ENCODE results near the gene DBF4B.

DBF4B gene

DNA sequence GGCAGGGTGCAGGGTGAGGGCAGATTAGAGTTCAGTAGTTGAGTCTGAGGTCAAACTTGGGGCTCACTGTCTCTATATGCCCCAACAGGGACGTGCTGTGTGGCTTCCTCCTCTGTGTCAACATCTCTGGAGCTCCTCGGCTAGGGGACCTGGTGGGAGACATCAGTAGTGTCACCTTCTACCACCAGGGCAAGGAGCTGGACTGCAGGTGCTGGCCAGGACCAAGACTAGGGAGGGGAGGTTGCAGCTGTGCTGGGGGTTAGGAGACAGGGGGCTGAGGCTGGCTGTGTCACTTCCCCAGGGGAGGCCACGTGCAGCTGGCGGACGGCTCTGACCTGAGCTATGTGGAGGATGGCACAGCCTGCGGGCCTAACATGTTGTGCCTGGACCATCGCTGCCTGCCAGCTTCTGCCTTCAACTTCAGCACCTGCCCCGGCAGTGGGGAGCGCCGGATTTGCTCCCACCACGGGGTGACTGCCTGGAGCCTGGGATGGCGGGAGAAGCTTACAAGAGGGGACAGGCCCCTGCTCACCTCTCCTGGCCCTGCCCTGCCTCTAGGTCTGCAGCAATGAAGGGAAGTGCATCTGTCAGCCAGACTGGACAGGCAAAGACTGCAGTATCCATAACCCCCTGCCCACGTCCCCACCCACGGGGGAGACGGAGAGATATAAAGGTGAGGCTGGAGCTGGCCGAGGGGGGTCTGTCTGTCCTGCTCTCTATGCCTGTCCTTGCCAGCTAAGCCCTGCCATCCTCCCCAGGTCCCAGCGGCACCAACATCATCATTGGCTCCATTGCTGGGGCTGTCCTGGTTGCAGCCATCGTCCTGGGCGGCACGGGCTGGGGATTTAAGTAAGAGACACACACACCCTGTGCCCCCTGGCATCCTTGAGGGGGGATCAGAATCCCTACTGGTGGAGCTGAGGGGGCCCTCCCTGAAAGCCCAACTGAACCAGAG lies 69.2 kb downstream of the DBF4B start:
- no peak for DNase-seq (ENCODE audit: low read depth)

DNA sequence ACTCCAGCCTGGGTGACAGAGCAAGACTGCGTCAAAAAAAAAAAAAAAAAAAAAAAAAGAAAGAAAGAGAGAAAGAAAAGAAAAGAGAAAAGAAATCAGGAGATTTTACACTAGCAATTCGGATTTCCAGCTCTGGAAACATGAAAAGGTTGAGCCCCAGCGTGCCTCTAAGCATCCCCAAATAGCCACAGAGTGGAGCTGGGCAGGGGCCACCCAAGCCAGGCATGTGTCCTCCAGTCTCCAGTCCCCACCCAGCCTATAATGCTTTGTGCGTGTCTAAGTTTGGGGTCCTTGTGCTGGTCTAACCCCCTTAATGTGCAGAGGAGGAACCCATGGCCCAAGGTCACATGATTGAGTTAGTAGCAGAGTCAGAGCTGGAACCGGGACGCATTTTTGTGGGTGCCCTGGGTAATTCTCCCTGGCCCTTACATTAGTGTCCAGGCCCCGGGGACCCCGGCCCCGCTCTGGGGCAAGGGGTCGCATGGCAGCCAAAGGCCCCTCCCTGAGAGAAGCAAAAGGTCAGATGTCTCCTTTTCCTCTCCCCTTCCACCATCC lies 70.3 kb downstream of the DBF4B start:
- DNase-seq (ENCODE audit: low read depth), result no peak

DNA sequence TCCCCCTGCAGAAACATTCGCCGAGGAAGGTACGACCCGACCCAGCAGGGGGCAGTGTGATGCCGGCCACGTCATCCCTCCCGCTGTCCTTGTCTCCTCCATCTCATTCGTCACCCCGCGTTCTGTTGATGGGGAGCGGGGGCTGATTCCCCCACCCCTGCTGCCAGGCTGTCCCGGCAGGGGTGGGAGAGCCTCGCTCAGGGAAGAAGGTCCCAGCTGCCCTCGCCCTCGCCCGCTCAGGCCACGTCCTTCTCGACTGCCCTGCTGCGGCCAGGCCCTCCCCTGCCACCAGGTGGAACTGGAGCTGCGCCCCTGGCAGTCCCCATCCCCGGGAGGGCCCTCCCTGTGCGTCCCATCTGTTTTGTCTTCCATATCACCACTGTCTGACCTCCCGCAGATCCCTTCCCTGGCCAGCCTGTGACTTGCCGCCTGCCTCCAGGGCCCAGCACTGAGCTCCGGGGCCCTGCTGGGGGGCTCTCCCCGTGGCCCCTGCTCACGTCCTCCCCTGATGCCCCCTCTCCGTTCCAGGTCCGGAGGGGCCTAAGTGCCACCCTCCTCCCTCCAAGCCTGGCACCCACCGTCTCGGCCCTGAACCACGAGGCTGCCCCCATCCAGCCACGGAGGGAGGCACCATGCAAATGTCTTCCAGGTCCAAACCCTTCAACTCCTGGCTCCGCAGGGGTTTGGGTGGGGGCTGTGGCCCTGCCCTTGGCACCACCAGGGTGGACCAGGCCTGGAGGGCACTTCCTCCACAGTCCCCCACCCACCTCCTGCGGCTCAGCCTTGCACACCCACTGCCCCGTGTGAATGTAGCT lies 71.0 kb downstream of the DBF4B start:
- peak; percentile 83 for DNase-seq (ENCODE audit: low read depth)

DNA sequence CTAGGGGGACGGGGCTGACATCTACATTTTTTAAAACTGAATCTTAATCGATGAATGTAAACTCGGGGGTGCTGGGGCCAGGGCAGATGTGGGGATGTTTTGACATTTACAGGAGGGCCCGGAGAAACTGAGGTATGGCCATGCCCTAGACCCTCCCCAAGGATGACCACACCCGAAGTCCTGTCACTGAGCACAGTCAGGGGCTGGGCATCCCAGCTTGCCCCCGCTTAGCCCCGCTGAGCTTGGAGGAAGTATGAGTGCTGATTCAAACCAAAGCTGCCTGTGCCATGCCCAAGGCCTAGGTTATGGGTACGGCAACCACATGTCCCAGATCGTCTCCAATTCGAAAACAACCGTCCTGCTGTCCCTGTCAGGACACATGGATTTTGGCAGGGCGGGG lies 71.7 kb downstream of the DBF4B start:
- DNase-seq (ENCODE audit: low read depth), result no peak

DNA sequence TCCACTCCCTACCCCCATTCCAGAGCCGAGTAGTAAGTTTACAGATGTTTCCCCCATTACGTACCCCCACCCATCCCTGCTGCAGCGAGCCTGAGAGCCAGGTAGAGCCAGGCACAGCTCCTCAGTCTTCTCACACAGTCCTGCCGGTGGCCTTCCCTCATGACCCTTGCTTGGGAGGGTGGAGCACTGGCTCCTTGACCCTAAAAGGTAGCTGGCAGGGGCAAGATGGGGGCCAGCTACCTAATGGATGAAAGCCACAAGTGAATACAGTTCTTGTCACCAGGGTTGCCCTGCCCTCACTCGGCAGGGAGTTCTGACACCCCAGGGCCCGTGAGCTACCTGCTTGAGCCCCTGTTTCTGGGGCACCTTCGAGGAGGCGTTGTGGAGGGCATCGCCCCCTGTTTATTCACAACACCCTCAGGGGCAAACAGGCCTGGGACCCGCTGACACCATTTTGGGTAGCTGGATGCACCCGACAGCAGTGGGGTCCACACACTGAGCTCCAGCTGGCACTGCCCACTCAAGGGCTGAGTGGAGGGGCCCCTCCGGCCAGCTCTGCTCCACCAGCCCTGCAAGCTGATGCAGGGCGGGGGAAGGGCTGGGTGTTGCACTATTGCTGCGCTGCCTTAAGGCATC lies 72.5 kb downstream of the DBF4B start:
- no peak for DNase-seq (ENCODE audit: low read depth)

DNA sequence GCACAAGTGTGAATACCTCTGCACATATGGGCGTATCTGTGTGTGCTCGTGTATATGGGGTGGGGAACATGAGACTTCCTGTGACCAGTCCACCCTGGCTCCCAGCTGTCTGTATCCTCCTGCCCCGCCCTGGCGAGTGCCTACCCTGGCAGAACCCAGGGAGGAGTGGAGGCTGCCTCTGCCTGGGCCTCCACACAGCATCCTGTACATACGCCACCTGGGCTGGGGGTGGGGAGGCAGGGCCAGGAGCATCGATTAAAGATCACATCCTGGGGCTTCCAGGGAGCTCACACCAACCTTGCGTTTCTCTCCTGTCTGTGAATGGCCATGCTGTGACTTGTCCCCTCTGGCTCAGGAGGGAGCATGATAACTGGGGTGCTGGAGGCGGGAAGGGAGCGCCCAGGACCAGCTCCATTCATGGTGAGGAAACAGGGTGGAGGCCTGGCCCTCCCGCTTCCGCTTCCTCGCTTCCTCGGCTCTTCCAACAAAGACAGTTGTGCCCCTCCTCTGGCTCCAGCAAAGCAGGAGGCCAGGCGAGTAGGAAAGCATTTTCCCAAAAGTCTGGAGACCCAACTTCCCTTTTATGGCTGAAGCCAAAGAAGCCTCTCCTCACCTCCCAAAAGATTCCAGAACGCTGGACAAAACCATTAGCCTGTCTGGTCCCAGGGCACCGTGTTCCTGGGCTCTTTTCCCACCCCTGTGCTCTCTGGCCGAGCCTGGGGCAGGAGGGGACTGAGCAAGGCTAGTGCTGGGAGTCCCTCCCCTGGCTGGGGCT lies 73.3 kb downstream of the DBF4B start:
- no peak for DNase-seq (ENCODE audit: low read depth)

DNA sequence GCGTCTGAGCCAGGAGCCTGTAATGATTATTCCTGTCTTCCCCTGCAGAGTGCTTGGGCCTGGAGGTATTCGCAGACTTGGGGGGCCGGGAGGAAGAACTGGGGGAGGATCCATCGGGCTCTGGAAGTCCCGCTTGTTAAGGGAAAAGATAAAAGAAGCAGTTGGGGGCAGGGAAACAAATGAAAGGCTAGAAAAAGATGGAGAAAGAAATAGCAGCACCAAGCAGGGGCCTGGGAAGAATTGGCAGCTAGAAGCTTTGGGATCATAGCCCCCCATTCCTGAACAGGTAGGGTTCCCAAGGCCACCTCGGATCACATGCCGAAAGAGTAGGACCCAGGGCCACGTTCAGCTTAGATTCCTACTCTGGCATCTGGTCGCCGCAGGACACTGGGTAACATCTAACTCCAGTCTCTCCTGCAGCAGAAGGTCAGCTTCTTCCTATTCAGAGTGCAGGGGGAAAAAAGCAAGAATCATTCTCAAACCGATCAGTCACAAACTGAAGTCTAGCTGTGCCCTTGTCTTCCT lies 73.9 kb downstream of the DBF4B start:
- no peak for DNase-seq (ENCODE audit: low read depth)

DNA sequence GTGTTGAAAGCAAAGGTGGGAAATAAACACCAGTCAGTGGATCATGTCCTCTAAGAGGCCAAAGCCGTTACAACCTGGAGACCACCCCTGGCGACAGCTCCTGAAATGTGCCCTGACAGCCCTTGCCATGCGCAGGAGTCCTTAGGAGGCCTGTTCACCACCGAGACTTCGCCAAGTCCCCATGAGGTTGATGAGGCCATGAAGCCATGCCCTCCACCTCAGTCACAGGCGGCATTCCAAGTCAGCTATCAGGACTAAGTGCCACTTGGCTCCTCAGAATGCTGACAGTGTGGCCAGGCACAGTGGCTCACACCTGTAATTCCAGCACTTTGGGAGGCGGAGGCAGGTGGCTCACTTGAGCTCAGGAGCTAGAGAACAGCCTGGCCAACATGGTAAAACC lies 77.5 kb downstream of the DBF4B start:
- DNase-seq (ENCODE audit: low read depth), result no peak

DNA sequence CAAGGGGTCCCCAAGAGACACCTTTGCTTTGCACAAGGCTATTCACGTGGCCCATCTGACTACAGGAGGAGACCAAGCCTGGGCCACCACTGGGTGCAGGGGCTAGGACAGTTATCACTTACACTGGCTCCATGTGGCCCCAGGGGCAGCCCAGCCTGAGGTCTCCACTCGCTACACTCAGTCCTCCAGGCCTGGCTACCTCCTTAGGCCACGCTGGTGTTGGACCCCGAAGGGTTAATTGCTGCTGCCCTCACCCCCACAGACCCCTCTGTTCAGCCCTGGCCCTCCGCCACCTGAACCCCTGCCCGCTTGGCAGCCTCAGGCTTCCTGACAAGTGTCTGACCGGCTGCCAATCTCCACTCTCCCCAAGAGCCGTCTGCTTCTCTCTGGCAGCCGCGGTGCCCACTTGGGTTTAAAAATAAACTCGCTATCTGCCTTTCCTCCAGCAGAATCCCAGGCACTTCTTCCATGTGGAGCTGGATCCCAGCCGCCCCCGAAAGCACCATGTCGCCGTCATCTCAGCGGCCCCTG lies 78.2 kb downstream of the DBF4B start:
- no peak for DNase-seq (ENCODE audit: low read depth)

DNA sequence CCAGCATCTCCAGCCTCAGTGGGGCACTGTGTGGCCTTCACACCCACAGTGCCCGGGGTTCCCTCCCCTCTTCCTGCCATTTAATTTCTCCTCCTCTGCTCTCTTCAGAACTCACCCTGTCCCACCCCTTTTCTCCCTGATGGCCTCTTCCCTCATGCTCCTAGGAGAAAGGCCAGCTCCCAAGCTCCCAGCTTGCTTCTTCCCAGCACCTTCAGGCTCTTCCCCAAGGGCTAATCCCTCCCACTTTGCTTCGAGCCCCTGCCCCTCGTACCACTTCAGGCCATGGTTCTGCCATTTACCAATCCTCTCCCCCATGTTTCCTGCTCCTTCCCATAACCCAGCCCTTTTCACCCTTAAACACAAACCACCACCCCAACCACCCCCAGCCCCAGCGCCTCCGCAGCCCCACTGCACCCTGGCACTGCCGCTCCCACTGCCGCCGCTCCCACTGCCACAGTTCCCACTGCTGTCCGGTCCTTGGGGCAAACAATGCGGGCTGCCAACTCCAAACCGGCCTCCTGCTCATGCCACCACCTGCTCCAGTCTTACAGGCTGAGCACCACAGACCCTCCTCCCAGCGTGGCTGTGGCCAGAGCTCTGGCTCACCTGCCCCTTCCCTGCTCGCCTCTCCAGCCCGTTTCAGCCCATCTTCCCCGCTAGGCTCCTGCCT lies 78.9 kb downstream of the DBF4B start:
- no peak for DNase-seq (ENCODE audit: low read depth)

DNA sequence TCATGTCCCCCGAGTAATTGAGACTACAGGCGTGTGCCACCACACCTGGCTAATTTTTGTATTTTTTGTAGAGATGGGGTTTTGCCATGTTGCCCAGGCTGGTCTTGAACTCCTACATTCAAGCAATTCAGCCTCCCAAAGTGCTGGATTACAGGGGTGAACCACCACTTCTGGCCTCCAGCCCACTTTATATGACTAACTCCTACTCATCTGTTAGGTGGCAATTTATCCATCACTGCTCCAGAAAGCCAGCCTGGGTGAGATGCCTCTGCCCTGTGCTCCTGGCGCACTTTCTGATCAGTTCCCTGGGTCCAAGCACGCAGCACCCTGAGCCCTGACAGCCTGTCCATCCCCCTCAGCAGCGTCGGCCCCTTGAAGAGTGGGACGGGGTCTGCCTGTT lies 79.7 kb downstream of the DBF4B start:
- peak; percentile 30 for DNase-seq (ENCODE audit: low read depth)

DNA sequence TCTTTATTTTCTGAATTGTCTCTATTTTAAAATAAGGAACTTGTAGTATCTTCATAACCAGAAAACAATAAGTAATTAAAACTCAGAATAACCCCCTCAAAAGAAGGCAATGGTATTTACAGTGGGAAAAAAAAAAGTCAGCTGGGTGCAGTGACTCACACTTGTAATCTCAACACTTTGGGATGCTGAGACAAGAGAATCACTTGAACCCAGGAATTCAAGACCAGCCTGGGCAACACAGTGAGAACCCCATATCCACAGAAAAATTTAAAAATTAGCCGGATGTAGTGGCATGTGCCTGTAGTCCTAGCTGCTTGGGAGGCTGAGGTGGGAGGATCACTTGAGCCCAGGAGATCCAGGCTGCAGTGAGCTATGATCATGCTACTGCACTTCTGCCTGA lies 83.8 kb downstream of the DBF4B start:
- DNase-seq (ENCODE audit: low read depth), result peak; percentile 78

DNA sequence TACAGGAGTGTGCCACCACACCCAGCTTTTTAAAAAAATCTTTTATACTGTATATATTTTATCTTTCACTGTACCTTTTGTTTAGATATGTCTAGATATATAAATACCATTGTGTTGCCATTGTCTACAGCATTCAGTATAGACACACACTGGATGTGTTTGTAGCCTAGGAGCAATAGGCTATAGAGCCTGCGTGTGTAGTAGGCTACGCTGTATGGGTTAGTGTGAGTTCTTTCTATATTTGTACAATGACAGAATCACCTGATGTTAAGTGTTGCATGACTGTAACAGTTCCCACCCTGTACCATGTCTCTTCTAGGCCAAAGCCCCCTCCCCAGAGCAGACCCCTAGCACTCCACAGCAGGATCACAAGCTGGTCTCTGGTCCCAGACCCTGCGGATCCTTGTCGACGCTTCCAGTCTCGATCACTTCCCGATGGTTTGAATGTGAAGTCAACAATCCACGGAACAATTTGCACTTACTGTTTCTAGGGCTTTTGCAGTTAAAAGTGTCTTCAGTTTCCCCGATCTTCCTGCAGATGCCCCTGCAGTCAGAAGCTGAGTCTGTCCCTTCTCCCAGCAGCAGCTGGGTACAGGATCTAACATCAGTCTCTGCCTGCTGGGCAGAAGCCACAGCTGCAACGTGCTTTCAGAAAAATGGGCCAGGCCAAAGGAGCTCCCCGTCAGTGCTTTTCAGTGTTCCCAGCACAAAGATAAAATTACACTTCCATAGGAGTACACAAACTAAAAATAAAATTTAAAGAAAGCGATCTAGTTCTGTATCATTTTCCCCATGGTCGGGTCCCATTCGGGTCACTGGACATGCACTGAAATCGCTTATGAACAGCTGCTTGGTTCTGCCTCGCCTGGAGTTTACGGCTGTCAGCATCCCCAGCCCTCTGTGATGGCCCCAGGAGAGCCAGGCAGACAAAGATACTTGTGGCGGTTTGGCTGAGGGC lies 85.7 kb downstream of the DBF4B start:
- no peak for DNase-seq (ENCODE audit: low read depth)

DNA sequence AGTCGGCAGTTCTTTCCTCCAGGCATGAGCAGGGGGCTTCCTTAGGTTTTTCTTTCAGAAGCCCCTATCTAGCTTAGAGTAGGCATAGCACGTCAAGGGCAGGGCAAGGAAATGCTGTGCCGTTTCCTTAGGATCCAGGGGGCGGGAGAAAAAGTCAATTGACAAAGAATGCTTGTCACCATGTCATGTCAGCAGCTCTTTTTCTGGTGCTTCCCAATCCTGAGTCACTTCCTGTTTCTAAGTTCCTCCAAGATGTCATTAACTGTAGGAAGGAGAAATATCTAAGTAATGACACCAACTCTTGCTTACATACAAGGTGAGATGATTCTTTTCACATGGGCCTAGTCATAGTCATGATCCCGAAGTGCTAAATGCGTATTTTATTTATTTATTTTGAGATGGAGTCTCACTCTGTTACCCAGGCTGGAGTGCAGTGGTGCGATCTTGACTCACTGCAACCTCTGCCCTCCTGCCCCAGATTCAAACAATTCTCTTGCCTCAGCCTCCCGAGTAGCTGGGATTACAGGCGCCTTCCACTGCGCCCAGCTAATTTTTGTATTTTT lies 86.5 kb downstream of the DBF4B start:
- DNase-seq (ENCODE audit: low read depth), result peak; percentile 97

DNA sequence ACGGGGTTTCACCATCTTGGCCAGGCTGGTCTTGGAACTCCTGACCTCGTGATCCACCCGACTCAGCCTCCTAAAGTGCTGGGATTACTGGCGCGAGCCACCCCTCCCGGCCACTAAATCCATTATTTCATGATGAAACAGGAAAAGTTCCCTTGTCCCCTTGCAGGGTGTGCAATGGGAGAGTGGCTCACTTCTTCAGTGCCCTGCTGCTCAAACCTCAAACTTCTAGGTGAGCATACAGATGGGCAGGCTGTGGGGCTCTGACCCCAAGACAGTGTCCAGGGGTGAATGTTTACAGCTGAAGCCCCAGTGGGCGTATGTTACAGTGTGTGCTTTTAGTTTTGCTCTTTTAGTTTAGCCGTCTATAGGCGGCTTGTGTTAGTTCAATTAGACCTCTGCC lies 87.0 kb downstream of the DBF4B start:
- DNase-seq (ENCODE audit: low read depth), result no peak

DNA sequence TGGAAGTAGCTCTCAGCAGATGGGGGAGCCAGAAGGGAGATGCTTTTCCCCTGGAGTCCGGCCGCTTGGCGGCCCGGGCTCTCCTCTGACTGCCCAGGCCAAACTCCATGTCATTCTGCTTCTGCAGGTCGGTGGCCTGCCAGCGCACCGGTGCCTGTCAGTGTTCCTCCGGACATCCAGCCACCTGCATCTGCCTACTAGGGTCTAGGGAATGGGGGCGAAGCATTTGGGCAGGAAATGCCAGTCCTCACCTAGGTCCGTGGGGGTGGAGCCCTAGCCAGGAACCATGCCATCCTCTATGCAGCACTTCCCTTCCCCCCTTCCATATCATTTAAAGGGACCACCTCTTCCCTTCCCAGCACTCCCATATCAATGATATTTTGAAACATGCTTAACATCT lies 87.5 kb downstream of the DBF4B start:
- no peak for DNase-seq (ENCODE audit: low read depth)

DNA sequence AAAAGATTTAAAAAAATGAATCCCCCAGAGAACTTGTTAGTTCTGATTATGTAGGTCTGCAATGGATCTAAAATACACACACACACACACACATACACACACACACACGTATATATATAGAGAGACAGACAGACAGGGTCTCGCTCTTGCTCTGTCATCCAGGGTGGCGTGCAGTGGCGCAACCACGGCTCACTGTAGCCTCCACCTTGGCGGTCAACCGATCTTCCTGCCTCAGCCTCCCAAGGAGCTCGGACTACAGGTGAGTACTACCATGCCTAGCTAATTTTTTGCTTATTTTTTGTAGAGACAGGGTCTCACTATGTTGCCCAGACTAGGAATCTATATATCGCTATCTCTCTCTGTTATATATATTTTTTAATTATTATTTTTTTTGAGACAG lies 88.3 kb downstream of the DBF4B start:
- DNase-seq (ENCODE audit: low read depth), result no peak

DNA sequence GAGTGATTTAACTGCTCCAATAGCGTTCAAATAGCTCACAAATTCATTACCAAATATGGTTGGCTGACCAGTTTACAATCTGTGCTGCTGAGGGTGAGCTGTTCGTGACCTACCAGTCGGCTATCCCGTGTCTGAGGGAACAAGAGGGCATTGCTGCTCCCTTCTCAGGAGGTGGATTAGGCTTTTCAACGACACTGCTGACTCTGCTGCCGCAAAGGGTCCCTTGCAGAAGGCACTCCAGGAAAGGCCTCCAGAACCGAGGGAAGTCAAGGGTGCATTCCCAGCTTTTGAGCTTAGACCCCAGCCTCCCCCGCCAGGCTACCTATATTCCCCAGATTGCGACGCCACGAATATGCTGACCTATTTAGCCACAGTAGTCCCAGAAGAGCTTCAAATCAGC lies 89.3 kb downstream of the DBF4B start:
- peak; percentile 52 for DNase-seq (ENCODE audit: low read depth)

DNA sequence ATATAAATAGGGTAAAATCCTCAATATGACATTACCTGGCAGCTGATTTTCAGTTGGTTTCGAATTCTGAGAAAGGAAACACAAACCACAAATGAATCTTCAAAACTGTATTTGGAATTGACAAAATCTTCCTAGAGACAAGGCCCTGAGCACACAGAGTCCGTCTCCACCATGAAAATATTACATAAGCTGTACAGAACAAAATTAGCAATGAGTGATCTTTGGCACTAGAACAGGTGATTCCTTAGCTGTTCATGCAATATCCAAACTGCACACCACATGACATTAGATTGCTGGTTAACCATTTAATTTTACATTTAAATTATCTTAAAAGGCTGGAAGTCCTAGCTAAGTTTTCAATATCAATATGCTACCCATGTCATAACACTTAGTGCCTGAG lies 89.9 kb downstream of the DBF4B start:
- no peak for DNase-seq (ENCODE audit: low read depth)
